ENCODE measurements around the gene TMEM256. TPM values are rescaled to one million over a fixed set of nuclear protein-coding genes. Genes with fewer than 3 reads are reported as not detected.

TMEM256 gene
- polyA plus RNA-seq, 3 donors = 39.2 to 81.4 (median 72.6) TPM

- no peaks in the 10 kb centered on the region for H3K36me3 ChIP-seq (replicated peaks in 1 of 2; ENCODE audit: control insufficient read depth in 1 of 2, insufficient read depth in 2 of 2, low read length in 2 of 2)
- peaks cover 48 to 65% (median 57%) of the 10 kb centered on the region in 3 donors for H3K27me3 Mint-ChIP-seq (ENCODE audit: low read depth in 3 of 3)
- peaks cover 0 to 17% (median 8%) of the 10 kb centered on the region in 7 donors for H3K9me3 Mint-ChIP-seq
- peaks cover 10 to 17% of the 10 kb centered on the region in 2 donors for H3K36me3 Mint-ChIP-seq
- peaks cover 8% of the 10 kb centered on the region for H3K79me2 ChIP-seq (ENCODE audit: insufficient read depth, low read length)
- H3K4me3 ChIP-seq (replicated peaks in 1 of 3; ENCODE audit: low read depth in 2 of 3, low read length in 3 of 3) = peak overlapping the region in 2 of 3 experiments; percentile 32 to 95
- H3K9ac ChIP-seq (ENCODE audit: insufficient read depth, low read length, poor library complexity, severe bottlenecking) = no peak overlapping the region
- peak overlapping the region; percentile 69 to 91 for H3K4me3 Mint-ChIP-seq
- peaks cover 29% of the 10 kb centered on the region for H4K20me1 ChIP-seq (ENCODE audit: insufficient read depth, low read length)
- TF ChIP-seq CTCF (IDR thresholded peaks at IDR 0.05) = no peak
- H3K27ac ChIP-seq (ENCODE audit: low read depth in 1 of 2, low read length in 2 of 2) = no peak overlapping the region
- H3K4me1 Mint-ChIP-seq = peaks cover 51% of the 10 kb centered on the region
- H3K4me2 ChIP-seq (replicated peaks; ENCODE audit: extremely low read depth, low read length, poor library complexity, severe bottlenecking) = peak overlapping the region; percentile 99
- intact Hi-C loops (cut with micrococcal nuclease) = loop anchor here (1.0 to 10.0 kb wide), 5 partner anchors 46 to 246 kb away; partner anchors contain the start of genes SENP3 (in 2 of the 2), MPDU1 (in 1 of the 2), TP53 (in 1 of the 2) and WRAP53 (in 1 of the 2)
- H3K4me1 ChIP-seq (ENCODE audit: control insufficient read depth in 1 of 2, insufficient read depth in 2 of 2, low read length in 2 of 2) = peaks cover 54 to 58% of the 10 kb centered on the region in 2 donors
- H3K9me3 ChIP-seq (replicated peaks in 1 of 2; ENCODE audit: control insufficient read depth in 1 of 2, insufficient read depth in 1 of 2, low read length in 2 of 2) = peaks cover 0 to 18% of the 10 kb centered on the region in 2 donors
- WGBS (ENCODE audit: insufficient coverage) = 43% methylated on average over 7 of the region's 11 CpGs
- DNase-seq = no peak
- peak overlapping the region in 1 of 7 donors; percentile 59 for H3K27ac Mint-ChIP-seq
- H2AFZ ChIP-seq (ENCODE audit: insufficient read depth, low read depth, low read length, poor library complexity, severe bottlenecking) = no peak overlapping the region
- peaks cover 23 to 53% of the 10 kb centered on the region in 2 donors for H3K27me3 ChIP-seq (ENCODE audit: control insufficient read depth in 2 of 2, insufficient read depth in 2 of 2, low read length in 2 of 2)
Measured at GRCh38 chr17:7438656-7439460, 35.0 kb upstream of the TMEM256 start.

DNA sequence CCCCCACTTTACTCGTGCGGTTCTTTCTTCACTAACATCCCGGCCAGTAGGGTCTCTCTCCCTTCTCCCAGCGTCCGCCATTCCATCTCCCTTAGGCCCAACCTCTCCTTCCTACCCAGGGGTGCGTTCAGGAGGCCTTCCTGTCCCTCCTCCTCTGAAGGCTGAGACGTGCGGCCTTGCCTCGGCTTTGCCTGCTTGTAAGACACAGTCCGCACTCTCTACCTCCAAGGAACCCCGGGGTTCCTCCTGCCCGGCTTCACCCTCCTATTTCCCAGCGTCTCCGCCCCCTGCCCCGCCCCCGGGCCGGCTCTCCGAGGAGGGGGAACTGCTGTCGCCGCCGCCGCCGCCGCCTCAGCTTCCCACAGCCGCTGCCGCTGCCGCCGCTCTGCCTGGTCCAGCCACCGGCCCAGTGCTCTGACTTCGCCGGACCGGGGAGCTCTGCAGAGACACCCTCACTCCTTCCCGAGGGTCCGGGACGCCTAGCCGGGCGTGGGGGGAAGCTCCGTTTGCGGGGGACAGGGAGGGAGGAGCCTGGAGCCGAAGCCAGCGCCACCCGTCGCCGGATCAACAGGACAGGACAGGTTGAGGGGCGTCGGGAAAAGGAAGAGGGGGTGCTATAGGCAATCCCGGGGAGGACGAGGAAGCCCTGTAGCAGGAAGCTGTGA lies 34.2 kb upstream of the TMEM256 start:
- DNase-seq = peak; percentile 65 to 75 (median 75)
- Histone ChIP-seq H3K9me3 (replicated peaks in 1 of 2; ENCODE audit: control insufficient read depth in 1 of 2, insufficient read depth in 1 of 2, low read length in 2 of 2) (peaks cover 0 to 18% of the 10 kb centered on the region in 2 donors), H3K4me1 (ENCODE audit: control insufficient read depth in 1 of 2, insufficient read depth in 2 of 2, low read length in 2 of 2) (peaks cover 54 to 58% of the 10 kb centered on the region in 2 donors), H3K27me3 (ENCODE audit: control insufficient read depth in 2 of 2, insufficient read depth in 2 of 2, low read length in 2 of 2) (peaks cover 23 to 47% of the 10 kb centered on the region in 2 donors), H3K4me3 (replicated peaks in 1 of 3; ENCODE audit: low read depth in 2 of 3, low read length in 3 of 3) (peak overlapping the region in 2 of 3 experiments; percentile 32 to 95), H4K20me1 (ENCODE audit: insufficient read depth, low read length) (peaks cover 29% of the 10 kb centered on the region), H2AFZ (ENCODE audit: insufficient read depth, low read depth, low read length, poor library complexity, severe bottlenecking) (peak overlapping the region; percentile 75), H3K36me3 (replicated peaks in 1 of 2; ENCODE audit: control insufficient read depth in 1 of 2, insufficient read depth in 2 of 2, low read length in 2 of 2) (no peaks in the 10 kb centered on the region), H3K9ac (ENCODE audit: insufficient read depth, low read length, poor library complexity, severe bottlenecking) (no peak overlapping the region), H3K4me2 (replicated peaks; ENCODE audit: extremely low read depth, low read length, poor library complexity, severe bottlenecking) (peak overlapping the region; percentile 99), H3K79me2 (ENCODE audit: insufficient read depth, low read length) (peaks cover 8% of the 10 kb centered on the region), H3K27ac (ENCODE audit: low read depth in 1 of 2, low read length in 2 of 2) (no peak overlapping the region)
- peak overlapping the region; percentile 69 to 91 for H3K4me3 Mint-ChIP-seq
- H3K9me3 Mint-ChIP-seq = peaks cover 0 to 17% (median 8%) of the 10 kb centered on the region in 7 donors
- WGBS (ENCODE audit: insufficient coverage) = 6% methylated on average over 45 of the region's 48 CpGs
- intact Hi-C loops (cut with micrococcal nuclease) = loop anchor here (2.0 to 10.0 kb wide), 5 partner anchors 47 to 247 kb away; partner anchors contain the start of genes SENP3 (in 2 of the 2), MPDU1 (in 1 of the 2), POLR2A (in 1 of the 2) and TP53 (in 1 of the 2)
- peaks cover 48 to 58% (median 49%) of the 10 kb centered on the region in 3 donors for H3K27me3 Mint-ChIP-seq (ENCODE audit: low read depth in 3 of 3)
- H3K36me3 Mint-ChIP-seq = peaks cover 10 to 17% of the 10 kb centered on the region in 2 donors
- no peak for TF ChIP-seq CTCF (IDR thresholded peaks at IDR 0.05)
- peak overlapping the region in 4 of 7 donors; percentile 39 to 59 (median 49) for H3K27ac Mint-ChIP-seq
- H3K4me1 Mint-ChIP-seq = peaks cover 51% of the 10 kb centered on the region

Measured in CD14-positive monocyte (primary cell).